ENCODE measurements around the gene LAMA3.

DNA sequence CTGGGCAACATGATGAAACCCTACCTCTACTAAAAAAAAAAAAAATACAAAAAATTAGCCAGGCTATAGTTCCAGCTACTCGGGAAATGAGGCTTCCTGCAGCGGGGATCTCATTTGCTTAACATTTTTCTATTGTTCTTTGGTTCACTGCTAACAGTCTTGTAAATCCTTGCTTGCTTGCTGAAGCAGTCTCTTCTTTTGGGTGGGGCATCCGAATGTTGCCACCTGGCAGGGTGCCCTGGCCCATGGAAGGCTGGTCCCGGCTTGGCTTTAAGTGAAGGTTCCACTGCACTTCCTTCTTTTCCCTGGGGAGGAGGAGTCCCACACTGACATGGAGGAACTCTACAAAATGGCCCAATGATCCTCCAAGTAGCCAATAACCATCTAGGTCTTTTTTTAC, 20.5 kb upstream of the LAMA3 start:
- TF ChIP-seq CTCF (IDR thresholded peaks at IDR 0.05 in 2 of 3, conservative IDR thresholded peaks at IDR 0.05 in 1 of 3; ENCODE audit: borderline replicate concordance in 1 of 3, insufficient read depth in 1 of 3, low read depth in 2 of 3, low read length in 2 of 3) (no peak), ZBTB33 (IDR thresholded peaks at IDR 0.05; ENCODE audit: extremely low read depth, insufficient replicate concordance, low read length) (no peak), POLR2A (IDR thresholded peaks at IDR 0.05; ENCODE audit: borderline replicate concordance, extremely low read depth, insufficient read depth, insufficient read length) (no peak), CEBPB (IDR thresholded peaks at IDR 0.05; ENCODE audit: low read depth) (no peak), ATF3 (IDR thresholded peaks at IDR 0.05) (no peak), SIN3A (IDR thresholded peaks at IDR 0.05; ENCODE audit: low read depth) (no peak), REST (IDR thresholded peaks at IDR 0.05; ENCODE audit: low read depth) (no peak), ZNF274 (IDR thresholded peaks at IDR 0.05; ENCODE audit: low read depth, low read length) (no peak), EZH2phosphoT487 (IDR thresholded peaks at IDR 0.05; ENCODE audit: borderline replicate concordance) (no peak)

Data from HCT116 (cell line).